NT2/D1 (cell line): ENCODE data around the gene CLEC16A.

Source experiments
- DNase-seq: peaks from one replicate; pipeline ENCODE4 v3.0.0-alpha.2; 2011; ENCODE audit warnings: low read depth, low spot score
- H3K27me3 ChIP-seq: 2 replicates; pipeline ENCODE4 v1.6.0; 2011; ENCODE audit warnings: mild to moderate bottlenecking; ENCODE audit not compliant: insufficient read length, insufficient read depth
- H3K36me3 ChIP-seq: 2 replicates; pipeline ENCODE4 v1.6.1; 2011; ENCODE audit warnings: mild to moderate bottlenecking, low read length, mixed read lengths; ENCODE audit not compliant: insufficient read depth, insufficient read length
- H3K4me1 ChIP-seq: 2 replicates; pipeline ENCODE4 v1.5.1; 2011; ENCODE audit not compliant: insufficient read depth, insufficient read length
- H3K4me3 ChIP-seq: 2 replicates; pipeline ENCODE4 v1.5.1; 2011; ENCODE audit warnings: low read depth; ENCODE audit not compliant: insufficient read length
- H3K9ac ChIP-seq: 2 replicates; pipeline ENCODE4 v1.6.0; 2011; ENCODE audit warnings: low read depth; ENCODE audit not compliant: insufficient read length
- H3K9me3 ChIP-seq: 2 replicates; pipeline ENCODE4 v1.5.1; 2011; ENCODE audit warnings: mild to moderate bottlenecking, low read length; ENCODE audit not compliant: insufficient read depth
- SUZ12 ChIP-seq: IDR thresholded peaks from 2 replicates; pipeline ENCODE4 v1.6.1; 2011; ENCODE audit not compliant: insufficient read length, insufficient read depth; ENCODE audit errors: extremely low read depth
- YY1 ChIP-seq: IDR thresholded peaks from 2 replicates; pipeline ENCODE4 v1.6.1; 2011; ENCODE audit not compliant: insufficient read length, insufficient read depth
- ZNF274 ChIP-seq: IDR thresholded peaks from 2 replicates; pipeline ENCODE4 v1.6.1; 2011; ENCODE audit warnings: mild to moderate bottlenecking, low read depth, low read length

Gene CLEC16A

DNA sequence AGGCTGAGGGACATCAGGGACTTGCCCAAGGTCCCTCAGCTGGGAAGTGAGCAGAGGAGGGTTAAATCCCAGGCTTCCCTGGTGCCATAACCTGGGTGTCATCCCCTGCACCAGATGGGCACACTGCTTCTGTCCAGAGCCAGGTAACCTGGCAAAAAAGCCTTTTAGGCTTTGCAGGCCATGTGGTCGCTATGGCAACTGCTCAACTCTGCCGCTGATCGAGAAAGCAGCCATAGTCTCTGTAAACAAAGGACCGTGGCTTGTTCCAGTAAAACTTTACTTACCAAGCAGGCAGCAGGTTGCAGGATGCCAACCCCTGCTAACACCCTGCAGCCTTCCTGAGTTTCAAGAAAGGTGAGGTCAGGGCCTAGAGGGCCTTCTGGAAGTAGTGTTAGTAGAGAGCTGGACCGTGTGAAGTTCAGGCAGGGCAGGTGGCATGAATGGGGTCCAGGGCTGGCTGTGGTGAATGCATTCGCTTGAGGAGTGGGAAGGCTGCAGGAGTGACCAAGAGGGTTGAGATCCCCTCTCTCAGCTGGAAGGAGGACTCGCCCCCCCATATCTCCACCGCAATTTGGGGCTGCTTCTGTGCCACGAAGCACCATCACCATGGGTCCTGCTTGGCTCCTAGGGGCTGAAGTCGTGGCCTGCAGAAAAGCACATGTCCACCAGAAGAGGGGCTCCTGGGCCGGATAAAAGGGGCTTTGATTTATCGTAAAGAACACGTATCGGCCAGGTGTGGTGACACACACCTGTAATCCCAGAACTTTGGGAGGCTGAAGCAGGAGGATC lies 220.3 kb downstream of the CLEC16A start:
- H3K4me3 ChIP-seq, result no peak overlapping the region
- DNase-seq, result no peak
- H3K4me1 ChIP-seq, result peaks cover 3% of the 10 kb centered on the region
- TF ChIP-seq SUZ12, result no peak
- no peak for TF ChIP-seq ZNF274
- no peak for TF ChIP-seq YY1
- no peaks in the 10 kb centered on the region for H3K9me3 ChIP-seq
- no peaks in the 10 kb centered on the region for H3K27me3 ChIP-seq
- no peak overlapping the region for H3K9ac ChIP-seq
- H3K36me3 ChIP-seq, result peaks cover 15% of the 10 kb centered on the region

GRCh38 chr16:11165349-11165748 lies 221.0 kb downstream of the CLEC16A start:
- DNase-seq, result no peak
- Histone ChIP-seq H3K9ac (no peak overlapping the region), H3K4me1 (peaks cover 3% of the 10 kb centered on the region), H3K4me3 (no peak overlapping the region), H3K27me3 (no peaks in the 10 kb centered on the region), H3K9me3 (no peaks in the 10 kb centered on the region), H3K36me3 (peaks cover 15% of the 10 kb centered on the region)
- no peak for TF ChIP-seq ZNF274
- TF ChIP-seq SUZ12, result no peak
- TF ChIP-seq YY1, result no peak

- H3K27me3 ChIP-seq, result no peaks in the 10 kb centered on the region
- no peak overlapping the region for H3K9ac ChIP-seq
- H3K4me1 ChIP-seq, result peaks cover 3% of the 10 kb centered on the region
- no peak overlapping the region for H3K4me3 ChIP-seq
- DNase-seq, result no peak
- TF ChIP-seq ZNF274 (no peak), YY1 (no peak), SUZ12 (no peak)
- H3K36me3 ChIP-seq, result peaks cover 15% of the 10 kb centered on the region
- H3K9me3 ChIP-seq, result no peaks in the 10 kb centered on the region
Observed at GRCh38 chr16:11165894-11166665, 221.7 kb downstream of the CLEC16A start.

DNA sequence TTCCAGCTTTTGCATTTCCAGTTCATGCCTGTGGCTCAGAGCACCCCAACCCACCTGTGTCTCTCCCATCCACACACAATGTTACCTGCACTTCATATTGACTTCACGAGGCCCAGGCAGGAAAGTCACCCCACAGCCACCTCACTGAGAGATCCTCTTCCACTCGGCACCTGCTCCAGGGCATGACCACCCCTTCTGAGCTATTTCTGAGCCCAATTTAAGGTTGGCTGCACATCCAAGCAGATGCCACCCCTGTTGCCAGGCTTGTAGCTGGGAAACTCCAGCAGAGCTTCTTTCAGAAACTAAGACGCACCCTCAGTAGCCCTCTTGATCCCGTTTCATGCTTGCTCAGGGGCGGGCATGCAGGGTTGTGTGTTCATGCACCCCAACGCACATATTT lies 223.2 kb downstream of the CLEC16A start:
- peaks cover 15% of the 10 kb centered on the region for H3K36me3 ChIP-seq
- no peaks in the 10 kb centered on the region for H3K9me3 ChIP-seq
- no peak overlapping the region for H3K9ac ChIP-seq
- no peaks in the 10 kb centered on the region for H3K4me1 ChIP-seq
- TF ChIP-seq ZNF274 (no peak), YY1 (no peak)
- DNase-seq, result no peak
- H3K4me3 ChIP-seq, result no peak overlapping the region
- H3K27me3 ChIP-seq, result no peaks in the 10 kb centered on the region

DNA sequence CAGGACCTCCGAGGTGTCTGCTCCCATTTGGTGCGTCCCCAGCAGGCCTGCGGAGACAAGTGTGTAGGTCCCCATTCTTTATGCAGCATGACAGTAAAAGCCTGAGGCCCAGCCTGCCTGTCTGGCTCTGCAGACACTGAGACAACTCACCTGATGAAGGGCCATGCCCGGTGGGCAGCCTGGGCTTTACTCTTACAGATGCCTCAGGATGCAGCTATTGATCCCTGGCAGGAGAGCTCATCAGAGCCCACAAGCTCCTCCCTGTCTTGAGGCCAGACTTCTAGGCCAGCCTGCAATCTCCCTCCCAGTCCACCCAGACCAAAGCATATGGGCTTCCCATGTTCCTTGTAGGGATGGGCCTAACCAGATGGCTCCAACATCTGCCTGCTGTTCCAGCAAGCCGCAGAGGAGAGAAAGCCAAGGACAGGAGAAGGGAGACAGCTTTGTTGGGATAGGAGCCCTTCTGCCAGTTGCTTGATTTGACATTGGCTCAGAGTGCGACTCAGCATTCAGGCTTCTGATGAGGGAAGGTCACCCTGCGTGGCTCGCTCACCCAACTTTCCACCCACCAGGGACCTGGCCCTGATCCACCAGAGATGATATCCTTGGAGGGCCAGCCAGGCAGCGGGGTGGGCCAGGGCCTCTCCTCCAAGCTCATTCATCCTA lies 224.2 kb downstream of the CLEC16A start:
- no peaks in the 10 kb centered on the region for H3K9me3 ChIP-seq
- DNase-seq, result no peak
- H3K27me3 ChIP-seq, result no peaks in the 10 kb centered on the region
- H3K9ac ChIP-seq, result no peak overlapping the region
- H3K4me1 ChIP-seq, result no peaks in the 10 kb centered on the region
- peaks cover 15% of the 10 kb centered on the region for H3K36me3 ChIP-seq
- TF ChIP-seq SUZ12, result no peak
- no peak for TF ChIP-seq YY1
- no peak for TF ChIP-seq ZNF274
- H3K4me3 ChIP-seq, result no peak overlapping the region

GRCh38 chr16:11169641-11170040 lies 225.3 kb downstream of the CLEC16A start:
- TF ChIP-seq YY1 (no peak), SUZ12 (no peak), ZNF274 (no peak)
- H3K4me1 ChIP-seq, result no peaks in the 10 kb centered on the region
- no peak overlapping the region for H3K4me3 ChIP-seq
- no peak overlapping the region for H3K9ac ChIP-seq
- no peak for DNase-seq
- peaks cover 19% of the 10 kb centered on the region for H3K36me3 ChIP-seq
- H3K9me3 ChIP-seq, result no peaks in the 10 kb centered on the region
- no peaks in the 10 kb centered on the region for H3K27me3 ChIP-seq

DNA sequence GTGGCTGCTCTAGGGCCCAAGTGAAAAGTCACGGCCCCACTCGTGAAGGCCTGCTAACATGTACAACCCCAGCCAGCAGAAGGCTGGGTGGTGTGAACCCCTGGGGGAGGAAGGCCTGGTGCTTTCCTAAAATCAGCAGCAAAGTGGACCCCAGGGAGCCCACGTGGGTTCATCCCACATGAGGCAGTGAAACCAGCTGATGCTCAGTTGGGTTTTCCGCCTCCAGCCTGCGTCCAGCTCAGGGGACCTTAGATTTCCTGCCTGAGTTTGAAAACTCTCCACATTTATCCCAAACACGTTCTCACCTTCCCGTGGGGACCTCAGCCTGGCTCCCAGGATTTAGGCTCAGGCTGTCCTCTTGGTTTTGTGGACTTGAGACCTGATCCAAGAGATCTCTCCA lies 225.8 kb downstream of the CLEC16A start:
- Histone ChIP-seq H3K4me3 (no peak overlapping the region), H3K9me3 (no peaks in the 10 kb centered on the region), H3K9ac (no peak overlapping the region), H3K4me1 (no peaks in the 10 kb centered on the region), H3K36me3 (peaks cover 19% of the 10 kb centered on the region), H3K27me3 (no peaks in the 10 kb centered on the region)
- DNase-seq, result no peak
- TF ChIP-seq YY1 (no peak), ZNF274 (no peak), SUZ12 (no peak)
